Caco-2 (cell line): ENCODE results near the gene MGAT4A. TPM values are rescaled to one million over a fixed set of nuclear protein-coding genes. Genes with fewer than 3 reads are reported as not detected.

ENCODE experiments used
- BruUV-seq: library from RNA; stranded (reverse); fragments of 400-500 nt; replicated peaks from 2 replicates; lab custom pipeline; 2021; lab: Mats Ljungman, UMichigan
- CTCF ChIA-PET: fragments of 300-600 bp; sonication (Branson Sonifier 250); formaldehyde crosslinking; loops from one replicate; lab custom pipeline; 2022; ENCODE audit warnings: antibody characterized with exemption; lab: Charles Lee
- POLR2A ChIA-PET: fragments of 300-600 bp; sonication (Branson Sonifier 250); formaldehyde crosslinking; loops from one replicate; lab custom pipeline; 2022; ENCODE audit warnings: antibody characterized with exemption; lab: Charles Lee
- DNase-seq, 2 experiments: peaks; one replicate each; pipeline versions ENCODE4 v3.0.0 to v3.0.0-alpha.2; 2020 to 2022
- H3K27me3 ChIP-seq: replicated peaks from 2 replicates; pipeline ENCODE4 v1.6.0; 2011; ENCODE audit warnings: low read length; ENCODE audit not compliant: control insufficient read depth, insufficient read depth
- H3K36me3 ChIP-seq: 2 replicates; pipeline ENCODE4 v1.5.1; 2011; ENCODE audit warnings: low read length; ENCODE audit not compliant: control insufficient read depth, insufficient read depth
- H3K4me1 ChIP-seq: fragments of 250-450 bp; sonication (Bioruptor Pico); 2 replicates; pipeline ENCODE4 v1.5.1; 2020; ENCODE audit warnings: mild to moderate bottlenecking
- H3K4me3 ChIP-seq: 2 replicates; pipeline ENCODE4 v1.5.1; 2011; ENCODE audit warnings: low read depth, mild to moderate bottlenecking, control low read depth, low read length
- H3K9me3 ChIP-seq: fragments of 250-450 bp; sonication (Bioruptor Pico); 2 replicates; pipeline ENCODE4 v1.5.1; 2020; ENCODE audit warnings: mild to moderate bottlenecking, moderate library complexity
- H3K27ac Mint-ChIP-seq: one replicate; pipeline ENCODE4 v1.8.0; 2022; ENCODE audit warnings: mixed read lengths; ENCODE audit not compliant: unreplicated experiment
- H3K27me3 Mint-ChIP-seq: one replicate; pipeline ENCODE4 v1.8.0; 2022; ENCODE audit warnings: mixed read lengths; ENCODE audit not compliant: insufficient read depth, unreplicated experiment
- H3K36me3 Mint-ChIP-seq: one replicate; pipeline ENCODE4 v1.8.0; 2022; ENCODE audit warnings: mild to moderate bottlenecking, mixed read lengths; ENCODE audit not compliant: insufficient read depth, unreplicated experiment
- H3K4me1 Mint-ChIP-seq: one replicate; pipeline ENCODE4 v1.8.0; 2022; ENCODE audit warnings: low read depth, mixed read lengths; ENCODE audit not compliant: unreplicated experiment
- H3K4me3 Mint-ChIP-seq: one replicate; pipeline ENCODE4 v1.8.0; 2022; ENCODE audit warnings: mild to moderate bottlenecking, moderate library complexity, mixed read lengths; ENCODE audit not compliant: unreplicated experiment
- H3K9me3 Mint-ChIP-seq: one replicate; pipeline ENCODE4 v1.8.0; 2022; ENCODE audit warnings: mixed read lengths; ENCODE audit not compliant: unreplicated experiment
- intact Hi-C: fragments of 100-400 bp; cut with micrococcal nuclease; formaldehyde crosslinking; loops from one replicate; pipeline ENCODE4 v1.10.0; 2022; ENCODE audit not compliant: unreplicated experiment
- total RNA-seq: library from RNA; stranded (reverse); gene quantifications from 2 replicates; pipeline ENCODE4 v1.2.3, GENCODE V29; 2022
- TF ChIP-seq, protein P1 (sequence below), 2 experiments: fragments of 200-600 bp in 1 of 2; IDR thresholded peaks; 1 replicate in 1 of 2; 2 replicates in 1 of 2; pipeline versions ENCODE4 v1.5.1 to v1.8.0; 2011 to 2022; ENCODE audit warnings: antibody characterized with exemption in 1 of 2, control low read depth in 1 of 2, inconsistent platforms in 1 of 2, low read depth in 1 of 2, low read length in 1 of 2, mild to moderate bottlenecking in 1 of 2, moderate library complexity in 1 of 2; ENCODE audit not compliant: insufficient read depth in 1 of 2, severe bottlenecking in 1 of 2, unreplicated experiment in 1 of 2

Gene MGAT4A
- total RNA-seq, 1 experiment from 2014 or later, result 63.7 TPM

DNA sequence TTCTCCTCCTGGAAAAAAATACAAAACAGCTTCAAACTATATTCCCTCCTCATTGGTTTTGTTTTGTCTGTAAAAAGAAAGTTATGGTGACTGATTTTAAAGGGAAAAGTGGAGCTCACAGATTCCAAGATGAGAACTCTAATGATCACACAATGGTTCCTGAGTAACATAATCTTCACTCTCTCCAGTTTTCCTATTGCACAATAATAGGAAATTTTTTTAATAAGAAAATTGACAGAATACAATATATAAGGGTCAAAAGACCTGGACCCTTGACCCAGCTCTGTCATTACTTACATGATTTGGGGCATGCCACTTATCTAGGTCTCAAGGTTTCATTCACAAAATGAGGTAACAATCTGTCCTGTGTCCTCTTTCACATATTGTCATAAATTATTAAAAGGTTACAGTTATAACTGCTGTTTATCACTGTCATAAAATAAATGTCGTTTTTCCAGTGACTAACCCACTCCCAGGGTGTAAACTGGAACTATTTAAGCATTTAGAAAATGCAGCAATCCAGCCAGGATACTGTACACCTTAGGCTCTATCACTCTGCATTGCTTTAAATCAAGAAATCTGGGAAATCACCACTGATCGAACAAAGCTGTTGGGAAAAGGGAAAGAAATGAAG, 4.1 kb downstream of the MGAT4A start:
- intact Hi-C loops, result no loop called here
- Histone ChIP-seq H3K27me3 (no peaks in the 10 kb centered on the region), H3K4me3 (no peak overlapping the region), H3K36me3 (no peaks in the 10 kb centered on the region; the same call in 1 of the 2 replicates), H3K4me1 (peaks cover 26% of the 10 kb centered on the region), H3K9me3 (no peaks in the 10 kb centered on the region)
- peaks cover 7% of the 10 kb centered on the region for H3K4me1 Mint-ChIP-seq
- ChIA-PET POLR2A (no interaction called here), CTCF (no interaction called here)
- DNase-seq, result no peak
- H3K4me3 Mint-ChIP-seq, result no peak overlapping the region
- TF ChIP-seq, protein P1, sequence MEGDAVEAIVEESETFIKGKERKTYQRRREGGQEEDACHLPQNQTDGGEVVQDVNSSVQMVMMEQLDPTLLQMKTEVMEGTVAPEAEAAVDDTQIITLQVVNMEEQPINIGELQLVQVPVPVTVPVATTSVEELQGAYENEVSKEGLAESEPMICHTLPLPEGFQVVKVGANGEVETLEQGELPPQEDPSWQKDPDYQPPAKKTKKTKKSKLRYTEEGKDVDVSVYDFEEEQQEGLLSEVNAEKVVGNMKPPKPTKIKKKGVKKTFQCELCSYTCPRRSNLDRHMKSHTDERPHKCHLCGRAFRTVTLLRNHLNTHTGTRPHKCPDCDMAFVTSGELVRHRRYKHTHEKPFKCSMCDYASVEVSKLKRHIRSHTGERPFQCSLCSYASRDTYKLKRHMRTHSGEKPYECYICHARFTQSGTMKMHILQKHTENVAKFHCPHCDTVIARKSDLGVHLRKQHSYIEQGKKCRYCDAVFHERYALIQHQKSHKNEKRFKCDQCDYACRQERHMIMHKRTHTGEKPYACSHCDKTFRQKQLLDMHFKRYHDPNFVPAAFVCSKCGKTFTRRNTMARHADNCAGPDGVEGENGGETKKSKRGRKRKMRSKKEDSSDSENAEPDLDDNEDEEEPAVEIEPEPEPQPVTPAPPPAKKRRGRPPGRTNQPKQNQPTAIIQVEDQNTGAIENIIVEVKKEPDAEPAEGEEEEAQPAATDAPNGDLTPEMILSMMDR (IDR thresholded peaks at IDR 0.05; ENCODE audit: insufficient read depth in 1 of 2, low read depth in 1 of 2, low read length in 1 of 2, severe bottlenecking in 1 of 2, unreplicated experiment in 1 of 2), result no peak
- BruUV-seq, result no TSS peak
- H3K9me3 Mint-ChIP-seq, result no peaks in the 10 kb centered on the region
- no peak overlapping the region for H3K27ac Mint-ChIP-seq
- H3K27me3 Mint-ChIP-seq, result no peaks in the 10 kb centered on the region
- H3K36me3 Mint-ChIP-seq, result peaks cover 13% of the 10 kb centered on the region

DNA sequence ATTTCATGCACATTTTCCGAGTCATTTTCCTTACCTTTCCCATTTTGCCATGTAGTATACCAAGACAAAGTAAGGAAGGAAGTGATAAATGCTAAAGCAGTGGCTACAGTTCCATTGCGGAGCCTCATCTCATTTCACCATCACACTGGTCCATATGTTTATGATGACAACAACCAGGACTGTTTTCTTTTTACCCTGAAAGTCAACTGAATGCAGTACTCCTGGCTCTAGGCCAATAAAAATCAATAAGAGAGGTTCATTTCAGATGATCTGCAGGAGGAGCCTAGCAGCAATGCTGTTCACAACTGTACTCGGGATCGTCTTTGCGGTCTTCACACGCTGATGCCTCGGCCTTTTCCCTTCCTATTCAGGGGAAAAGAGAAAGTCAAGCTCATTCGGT, 4.7 kb downstream of the MGAT4A start:
- no peak for DNase-seq
- POLR2A ChIA-PET, result no interaction called here
- H3K9me3 ChIP-seq, result no peaks in the 10 kb centered on the region
- intact Hi-C loops, result no loop called here
- no peak overlapping the region for H3K4me3 ChIP-seq
- peaks cover 7% of the 10 kb centered on the region for H3K4me1 Mint-ChIP-seq
- peaks cover 15% of the 10 kb centered on the region for H3K36me3 Mint-ChIP-seq
- no TSS peak for BruUV-seq
- no peaks in the 10 kb centered on the region for H3K9me3 Mint-ChIP-seq
- H3K36me3 ChIP-seq, result no peaks in the 10 kb centered on the region; the same call in 1 of the 2 replicates
- CTCF ChIA-PET, result no interaction called here
- TF ChIP-seq, protein P1 (IDR thresholded peaks at IDR 0.05; ENCODE audit: insufficient read depth in 1 of 2, low read depth in 1 of 2, low read length in 1 of 2, severe bottlenecking in 1 of 2, unreplicated experiment in 1 of 2), result no peak
- H3K27me3 ChIP-seq, result no peaks in the 10 kb centered on the region
- H3K27ac Mint-ChIP-seq, result no peak overlapping the region
- H3K27me3 Mint-ChIP-seq, result no peaks in the 10 kb centered on the region
- peaks cover 26% of the 10 kb centered on the region for H3K4me1 ChIP-seq
- no peak overlapping the region for H3K4me3 Mint-ChIP-seq

DNA sequence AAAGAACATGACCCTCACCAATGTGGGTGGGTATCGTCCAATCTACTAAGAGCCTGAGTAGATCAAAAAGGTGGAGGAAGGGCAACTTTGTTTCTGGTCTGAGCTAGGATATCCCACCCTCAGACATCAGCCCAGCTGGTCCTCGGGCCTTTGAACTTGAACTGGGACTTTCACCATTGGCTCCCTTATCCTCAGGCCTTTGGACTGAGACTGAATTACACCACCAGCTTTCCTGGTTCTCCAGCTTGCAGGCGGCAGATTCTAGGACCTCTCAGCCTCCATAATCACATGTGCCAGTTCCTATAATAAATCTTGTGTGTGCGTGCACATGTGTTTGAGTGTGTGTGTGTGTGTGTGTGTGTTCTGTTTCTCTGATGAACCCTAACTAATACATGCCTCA, 10.6 kb downstream of the MGAT4A start:
- H3K27me3 Mint-ChIP-seq, result no peaks in the 10 kb centered on the region
- TF ChIP-seq, protein P1 (IDR thresholded peaks at IDR 0.05; ENCODE audit: insufficient read depth in 1 of 2, low read depth in 1 of 2, low read length in 1 of 2, severe bottlenecking in 1 of 2, unreplicated experiment in 1 of 2), result no peak
- H3K27me3 ChIP-seq, result no peaks in the 10 kb centered on the region
- no peaks in the 10 kb centered on the region for H3K9me3 ChIP-seq
- no TSS peak for BruUV-seq
- H3K36me3 ChIP-seq, result peaks cover 2% of the 10 kb centered on the region; the same call in 1 of the 2 replicates
- CTCF ChIA-PET, result no interaction called here
- peaks cover 27% of the 10 kb centered on the region for H3K36me3 Mint-ChIP-seq
- no peak overlapping the region for H3K4me3 ChIP-seq
- H3K9me3 Mint-ChIP-seq, result no peaks in the 10 kb centered on the region
- H3K27ac Mint-ChIP-seq, result no peak overlapping the region
- no peak for DNase-seq
- POLR2A ChIA-PET, result no interaction called here
- H3K4me1 ChIP-seq, result 0 out of 2 replicates have a peak, but pooled peaks cover 5% of the 10 kb centered on the region
- H3K4me1 Mint-ChIP-seq, result peaks cover 4% of the 10 kb centered on the region
- intact Hi-C loops, result no loop called here
- H3K4me3 Mint-ChIP-seq, result no peak overlapping the region
